Stimulated activated naive CD8-positive, alpha-beta T cell treated with anti-CD3 and anti-CD28 coated beads, Interleukin-15, Interleukin-2, amounts not matched to agents 100 U/mL and 50 U/mL, for 24 hours (primary cell): ENCODE data around the gene STXBP1.

Experiments
- ATAC-seq: fragments of 150-1000 bp; cut with Tn5 transposase; one replicate; pipeline ENCODE4 v1.10.0; 2021
- DNase-seq: peaks from one replicate; pipeline ENCODE4 v3.0.0; 2021

Gene STXBP1

GRCh38 chr9:127693697-127694096 lies 81.6 kb downstream of the STXBP1 start:
- ATAC-seq (no peak), DNase-seq (no peak)

GRCh38 chr9:127694890-127695720 lies 83.0 kb downstream of the STXBP1 start:
- no peak for ATAC-seq
- no peak for DNase-seq

GRCh38 chr9:127697575-127697974 lies 85.5 kb downstream of the STXBP1 start:
- ATAC-seq (no peak), DNase-seq (no peak)

- ATAC-seq (no peak), DNase-seq (no peak)
Observed at GRCh38 chr9:127698386-127698785, 86.3 kb downstream of the STXBP1 start.

GRCh38 chr9:127698985-127699670 lies 87.1 kb downstream of the STXBP1 start:
- ATAC-seq (peak; percentile 99), DNase-seq (peak; percentile 88)

GRCh38 chr9:127700140-127700539 lies 88.1 kb downstream of the STXBP1 start:
- ATAC-seq (no peak), DNase-seq (no peak)

- DNase-seq (no peak), ATAC-seq (no peak)
Observed at GRCh38 chr9:127700594-127701255, 88.6 kb downstream of the STXBP1 start.

- ATAC-seq, result no peak
Observed at GRCh38 chr9:127703289-127703946, 91.3 kb downstream of the STXBP1 start.

GRCh38 chr9:127705577-127706379 lies 93.7 kb downstream of the STXBP1 start:
- no peak for ATAC-seq
- no peak for DNase-seq

More at GRCh38 chr9:127703289-127703946, 91.3 kb downstream of the STXBP1 start:
- DNase-seq, result no peak

GRCh38 chr9:127706836-127707241 lies 94.8 kb downstream of the STXBP1 start, which contains the start of gene CFAP157:
Gene CFAP157, plus strand, starts transcription at chr9:127706988. Its CDS starts 44 bp downstream, at chr9:127707032.
- no peak for ATAC-seq
- no peak for DNase-seq

- ATAC-seq (peak; percentile 77), DNase-seq (peak; percentile 44)
Observed at GRCh38 chr9:127707766-127708165, 95.7 kb downstream of the STXBP1 start.

GRCh38 chr9:127708952-127709587 lies 97.0 kb downstream of the STXBP1 start:
- ATAC-seq, result no peak
- DNase-seq, result no peak

- DNase-seq (no peak), ATAC-seq (no peak)
Observed at GRCh38 chr9:127710204-127710783, 98.2 kb downstream of the STXBP1 start.

GRCh38 chr9:127711226-127711701 lies 99.2 kb downstream of the STXBP1 start:
- ATAC-seq (no peak), DNase-seq (no peak)

- no peak for DNase-seq
- no peak for ATAC-seq
Observed at GRCh38 chr9:127711831-127712274, 99.8 kb downstream of the STXBP1 start.

GRCh38 chr9:127712371-127712770 lies 100.3 kb downstream of the STXBP1 start:
- DNase-seq (no peak), ATAC-seq (no peak)

GRCh38 chr9:127712867-127713266 lies 100.8 kb downstream of the STXBP1 start:
- DNase-seq (no peak), ATAC-seq (no peak)

- no peak for DNase-seq
- no peak for ATAC-seq
Observed at GRCh38 chr9:127714020-127714750, 102.1 kb downstream of the STXBP1 start.

GRCh38 chr9:127714951-127715469 lies 102.9 kb downstream of the STXBP1 start:
- DNase-seq (peak; percentile 33), ATAC-seq (no peak)
